ENCODE data around the gene SCD5.

DNA sequence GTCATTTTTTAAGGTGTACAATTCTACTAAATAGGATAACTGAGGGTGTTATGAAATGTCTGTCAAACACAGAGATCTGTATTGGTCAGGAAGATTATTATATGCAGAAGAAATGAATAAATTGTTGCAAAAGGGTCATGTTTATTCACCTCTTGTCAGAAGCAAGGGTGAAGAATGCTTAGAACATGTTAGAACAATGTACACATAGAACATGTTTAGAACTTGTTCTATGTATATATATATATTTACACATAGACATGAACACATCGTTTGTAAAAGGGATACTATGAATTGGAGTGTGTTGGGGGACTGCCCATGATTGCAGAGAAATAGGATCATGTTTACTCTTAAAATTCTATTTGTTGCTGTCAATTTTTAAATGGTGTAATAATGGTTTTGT is 208.8 kb downstream of the SCD5 start:
- TF ChIP-seq, protein P1, sequence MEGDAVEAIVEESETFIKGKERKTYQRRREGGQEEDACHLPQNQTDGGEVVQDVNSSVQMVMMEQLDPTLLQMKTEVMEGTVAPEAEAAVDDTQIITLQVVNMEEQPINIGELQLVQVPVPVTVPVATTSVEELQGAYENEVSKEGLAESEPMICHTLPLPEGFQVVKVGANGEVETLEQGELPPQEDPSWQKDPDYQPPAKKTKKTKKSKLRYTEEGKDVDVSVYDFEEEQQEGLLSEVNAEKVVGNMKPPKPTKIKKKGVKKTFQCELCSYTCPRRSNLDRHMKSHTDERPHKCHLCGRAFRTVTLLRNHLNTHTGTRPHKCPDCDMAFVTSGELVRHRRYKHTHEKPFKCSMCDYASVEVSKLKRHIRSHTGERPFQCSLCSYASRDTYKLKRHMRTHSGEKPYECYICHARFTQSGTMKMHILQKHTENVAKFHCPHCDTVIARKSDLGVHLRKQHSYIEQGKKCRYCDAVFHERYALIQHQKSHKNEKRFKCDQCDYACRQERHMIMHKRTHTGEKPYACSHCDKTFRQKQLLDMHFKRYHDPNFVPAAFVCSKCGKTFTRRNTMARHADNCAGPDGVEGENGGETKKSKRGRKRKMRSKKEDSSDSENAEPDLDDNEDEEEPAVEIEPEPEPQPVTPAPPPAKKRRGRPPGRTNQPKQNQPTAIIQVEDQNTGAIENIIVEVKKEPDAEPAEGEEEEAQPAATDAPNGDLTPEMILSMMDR (IDR thresholded peaks at IDR 0.05): no peak
- no peak for TF ChIP-seq POLR2A (IDR thresholded peaks at IDR 0.05)

Measured in Peyer's patch (tissue), 4 donors.